NCI-H69 (cell line): ENCODE data around the gene IGSF3.
A peak's percentile ranks its signal among the peaks of the same experiment; 100 is the strongest.
"Not testable (repeated sequence)": the region's sequence is repeated elsewhere in the genome, so short reads cannot be mapped to it uniquely, and the experiment has no call there.

Experiments used
- DNase-seq: peaks from one replicate; lab custom pipeline; 2025; lab: John Stamatoyannopoulos, UW

The IGSF3 gene

GRCh38 chr1:116577759-116578314 is 89.7 kb downstream of the IGSF3 start:
- DNase-seq, result no peak

DNA sequence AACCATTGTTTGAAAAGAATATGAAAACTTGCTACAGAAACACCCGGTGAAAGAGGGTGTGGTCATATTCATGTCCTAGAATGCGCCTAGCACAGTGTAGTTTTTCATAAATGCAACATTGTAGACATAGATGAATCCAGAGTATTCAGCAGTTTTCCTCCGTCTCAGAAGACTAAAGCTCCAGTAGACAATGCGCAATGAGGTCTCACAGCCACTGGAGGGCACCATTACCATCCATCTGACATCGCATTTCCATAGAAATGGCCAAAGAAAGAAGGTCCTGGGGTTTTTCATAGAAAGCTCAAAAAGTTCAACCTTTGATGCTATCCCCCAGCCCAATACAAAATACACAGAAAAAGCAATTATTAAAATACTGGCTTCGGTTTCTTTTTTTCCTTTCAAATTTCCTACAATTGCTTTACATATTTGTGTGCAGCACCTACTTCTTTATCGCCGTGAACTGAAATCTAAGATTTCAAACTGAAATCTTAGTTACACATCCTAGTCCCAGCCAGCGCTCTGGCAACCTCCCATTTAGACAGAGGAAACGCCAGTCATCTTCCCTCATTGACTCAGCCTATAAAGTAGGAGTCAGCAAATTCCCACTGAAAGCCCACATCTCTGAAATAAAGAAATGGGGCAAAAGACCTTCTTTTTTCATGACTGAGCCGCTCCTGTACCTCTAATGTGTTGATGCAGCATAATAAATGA is 92.8 kb downstream of the IGSF3 start:
- peak; percentile 58 for DNase-seq

GRCh38 chr1:116573431-116574095 is 94.0 kb downstream of the IGSF3 start:
- DNase-seq, result no peak

DNA sequence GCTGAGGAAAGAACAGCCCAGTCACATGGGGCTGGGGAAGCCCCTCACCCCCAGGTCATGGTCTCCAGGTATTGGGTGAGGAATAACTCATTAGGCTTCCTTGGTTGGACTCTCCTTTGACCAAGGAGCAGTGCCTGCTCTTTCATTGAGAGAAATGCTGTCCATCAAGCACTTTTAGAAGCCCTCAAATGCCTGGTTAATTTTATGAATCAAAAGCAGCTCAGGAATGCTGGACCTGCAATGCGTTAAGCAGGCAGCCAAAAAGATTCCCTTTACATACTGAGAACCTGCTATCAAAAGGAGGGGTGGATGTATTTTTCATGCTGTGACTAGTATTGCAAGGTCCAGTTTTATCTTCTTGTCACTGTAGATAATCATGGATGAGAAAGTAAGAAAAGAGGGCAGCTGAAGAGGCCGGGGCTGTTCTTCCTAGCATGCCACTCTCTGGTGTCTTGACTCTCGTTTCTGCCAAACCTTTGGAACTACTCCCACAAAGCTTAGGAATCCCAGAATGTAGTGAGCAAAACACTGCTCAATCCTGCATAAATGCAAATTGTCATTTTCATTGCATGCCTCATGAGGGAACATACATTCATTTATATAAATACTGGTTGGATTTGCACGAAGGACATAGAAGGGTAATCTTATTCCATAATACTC is 94.6 kb downstream of the IGSF3 start:
- no peak for DNase-seq

GRCh38 chr1:116572099-116572498 is 95.4 kb downstream of the IGSF3 start:
- DNase-seq, result no peak

DNA sequence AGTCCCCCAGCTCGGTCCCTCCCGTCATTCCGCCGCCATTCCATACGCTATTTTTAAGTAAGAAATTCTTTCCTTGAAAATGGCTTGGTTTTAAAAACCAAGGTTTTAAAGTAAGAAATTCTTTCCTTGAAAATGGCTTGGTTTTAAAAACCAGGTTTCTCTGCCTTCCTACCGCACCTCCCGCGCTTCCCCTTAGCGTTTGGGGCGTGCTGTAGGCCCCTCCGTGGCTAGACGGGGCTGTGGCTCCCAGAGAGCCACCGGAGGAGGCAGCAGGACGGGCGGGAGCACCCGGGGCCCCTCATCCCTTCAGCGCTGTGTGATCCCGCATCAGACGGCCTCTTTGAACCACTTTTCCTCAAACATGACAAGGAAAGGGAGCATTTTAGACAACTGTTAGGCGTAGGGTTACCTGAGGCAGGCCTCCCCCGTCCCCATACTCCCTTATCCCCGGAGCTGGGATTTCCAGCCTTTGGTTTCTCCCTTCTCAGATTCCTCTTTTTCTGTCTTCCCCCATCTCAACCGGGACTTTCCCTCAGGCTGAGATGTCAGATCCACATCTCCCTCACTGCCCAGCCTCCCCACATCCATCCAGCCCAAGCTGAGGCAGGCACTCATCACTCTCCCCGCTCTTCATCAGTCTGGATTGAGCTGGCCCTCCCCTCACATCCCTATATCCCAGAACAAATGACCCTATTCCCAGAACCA is 96.2 kb downstream of the IGSF3 start:
- peak; percentile 50 for DNase-seq

GRCh38 chr1:116570358-116571214 is 96.9 kb downstream of the IGSF3 start, which contains the start of gene CD58:
TSS of gene CD58 (minus strand) at chr1:116571026. CDS start at chr1:116570972, 54 bp downstream.
- peak; percentile 94 for DNase-seq

- peak; percentile 66 for DNase-seq
Measured at GRCh38 chr1:116569776-116570357, 97.7 kb downstream of the IGSF3 start.

GRCh38 chr1:116569381-116569670 is 98.2 kb downstream of the IGSF3 start:
- DNase-seq, result peak; percentile 8

DNA sequence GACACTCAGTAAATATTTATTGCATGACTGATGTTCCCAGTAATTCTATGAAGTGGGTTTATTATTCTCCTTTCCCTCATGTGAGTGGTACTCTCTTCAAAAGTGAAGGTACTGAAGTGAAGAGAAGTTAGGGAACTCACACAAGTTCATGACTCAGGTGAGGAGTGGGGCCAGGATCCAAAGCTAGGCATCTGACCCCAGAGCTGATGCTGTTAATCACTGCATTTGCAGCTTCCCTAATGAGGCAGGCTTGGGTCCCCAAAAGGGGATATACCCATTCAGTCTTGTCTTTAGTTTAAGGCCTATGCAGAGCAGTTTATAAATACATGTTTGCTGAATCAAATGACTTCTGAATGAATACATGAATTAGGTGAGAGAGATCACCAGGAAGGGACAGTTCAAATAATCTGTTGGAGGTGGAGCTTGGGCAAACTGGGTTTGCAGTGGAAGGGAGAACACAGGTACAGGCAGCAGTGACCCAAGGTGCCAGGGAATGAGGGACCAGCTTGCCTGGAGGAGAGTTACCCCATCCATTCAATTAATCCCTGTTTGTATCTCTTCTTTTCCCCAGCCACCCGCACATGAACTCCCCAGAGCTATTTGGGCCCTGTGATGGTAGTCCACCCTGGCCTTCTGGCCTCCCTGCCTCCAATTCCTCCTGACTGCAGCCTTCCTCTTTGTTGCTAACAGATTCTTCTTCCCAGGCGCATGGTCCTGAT is 98.7 kb downstream of the IGSF3 start:
- DNase-seq, result peak; percentile 2

DNA sequence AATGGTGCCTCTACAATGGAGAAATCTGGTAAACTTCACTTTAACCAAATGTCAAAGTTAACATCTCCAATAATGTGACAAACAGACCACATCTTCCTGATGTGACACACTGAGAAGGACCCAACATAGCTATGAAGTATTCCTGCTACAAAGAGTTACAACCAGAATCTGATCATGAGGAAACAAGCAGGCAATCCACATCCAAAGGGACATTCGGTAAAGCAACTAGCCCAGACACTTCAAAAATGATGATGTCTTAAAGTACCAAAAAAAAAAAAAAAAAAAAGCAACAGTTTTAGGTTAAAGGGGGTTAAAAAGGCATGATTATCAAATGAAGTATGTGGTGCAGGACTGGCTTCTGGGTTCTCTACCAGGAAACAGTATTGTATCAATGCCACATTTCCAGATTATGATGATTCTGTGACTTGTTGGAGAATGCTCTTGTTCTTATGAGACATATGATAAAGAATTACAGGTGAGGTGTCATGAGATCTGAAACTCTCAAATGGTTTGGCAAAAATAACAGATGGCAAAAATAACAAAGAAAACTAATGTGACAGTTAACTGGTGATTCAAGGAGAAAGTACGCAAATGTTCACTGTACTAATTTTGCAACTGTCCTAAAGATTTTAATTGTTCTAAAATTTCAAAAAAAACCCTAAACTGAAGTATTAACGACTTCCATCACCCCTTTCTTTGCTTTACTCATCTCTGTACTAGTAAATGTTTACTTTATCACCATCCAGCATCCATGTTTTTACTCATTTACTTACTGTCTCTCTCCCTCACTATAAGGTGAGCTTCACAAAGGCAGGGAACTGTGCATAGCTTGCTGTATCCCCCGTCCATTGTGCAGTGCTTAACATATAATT is 99.5 kb downstream of the IGSF3 start:
- DNase-seq, result no peak

- no peak for DNase-seq
Measured at GRCh38 chr1:116565222-116565621, 102.3 kb downstream of the IGSF3 start.

DNA sequence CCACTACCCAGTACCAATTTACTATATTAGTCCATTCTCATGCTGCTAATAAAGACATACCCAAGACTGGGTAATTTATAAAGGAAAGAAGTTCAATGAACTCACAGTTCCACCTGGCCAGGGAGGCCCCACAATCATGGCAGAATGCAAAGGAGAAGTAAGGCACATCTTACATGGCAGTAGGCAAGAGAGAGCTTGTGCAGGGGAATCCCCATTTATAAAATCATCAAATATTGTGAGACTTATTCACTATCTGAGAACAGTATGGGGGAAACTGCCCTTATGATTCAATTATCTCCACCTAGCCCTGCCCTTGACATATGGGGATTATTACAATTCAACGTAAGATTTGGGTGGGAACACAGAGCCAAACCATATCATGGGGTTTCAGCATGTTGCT is 103.1 kb downstream of the IGSF3 start:
- no peak for DNase-seq

- DNase-seq, result not testable (repeated sequence)
Measured at GRCh38 chr1:116562465-116562864, 105.1 kb downstream of the IGSF3 start.

- no peak for DNase-seq
Measured at GRCh38 chr1:116561563-116561962, 106.0 kb downstream of the IGSF3 start.

- DNase-seq, result no peak
Measured at GRCh38 chr1:116560704-116561490, 106.6 kb downstream of the IGSF3 start.

DNA sequence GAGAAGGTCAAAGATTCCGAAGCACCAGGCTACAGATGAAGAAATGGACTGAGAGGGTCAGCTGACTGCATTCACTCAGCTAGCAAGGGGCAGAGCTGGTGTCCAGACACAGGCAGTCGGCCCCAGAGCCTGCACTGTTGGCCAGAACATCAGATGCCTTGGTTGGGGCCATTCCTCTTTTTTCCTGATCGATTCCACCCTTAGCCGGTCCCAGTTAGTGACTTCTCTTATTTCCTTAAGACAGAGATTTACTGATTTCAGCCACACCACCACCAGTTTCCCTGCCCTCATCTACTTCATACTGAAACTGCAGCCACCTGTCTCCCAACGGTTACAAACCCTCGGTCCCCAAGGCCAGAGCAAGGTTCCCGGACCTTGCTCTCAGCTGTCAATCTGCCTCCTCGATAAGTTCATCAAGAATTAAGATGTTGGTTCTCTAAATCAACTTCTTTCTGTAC is 108.2 kb downstream of the IGSF3 start:
- no peak for DNase-seq

DNA sequence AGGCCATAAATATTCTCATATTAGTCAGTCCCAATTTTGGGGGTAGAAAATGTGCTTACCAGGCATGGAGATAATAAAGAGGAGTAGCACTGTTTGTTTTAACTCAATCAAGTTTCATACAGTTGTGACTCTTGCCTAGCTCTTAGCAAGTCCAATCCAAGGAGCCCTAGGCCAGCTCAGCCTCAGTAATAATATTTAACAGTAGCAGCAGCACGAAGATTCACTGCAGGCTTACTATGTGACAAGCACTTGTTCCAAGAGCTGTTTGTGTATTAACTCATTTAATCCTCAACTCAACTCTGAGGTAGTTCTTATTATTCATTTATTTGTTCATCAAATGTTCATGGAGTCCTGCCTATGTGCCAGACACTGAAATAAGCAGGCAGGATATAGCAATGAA is 109.0 kb downstream of the IGSF3 start:
- no peak for DNase-seq
